Karpas-422 (cell line): ENCODE data around the gene HSPA1A. TPM values are rescaled to one million over a fixed set of nuclear protein-coding genes. Genes with fewer than 3 reads are reported as not detected.

ENCODE experiments used
- DNase-seq: peaks from one replicate; pipeline ENCODE4 v3.0.0-alpha.2; 2015
- H2AFZ ChIP-seq: fragments of 200-600 bp; sonication (generic); 2 replicates; pipeline ENCODE4 v1.6.1; 2014; ENCODE audit warnings: antibody characterized with exemption, low read length, mixed read lengths
- H3K27ac ChIP-seq: fragments of 200-600 bp; sonication (generic); 2 replicates; pipeline ENCODE4 v1.5.1; 2014; ENCODE audit warnings: mild to moderate bottlenecking, low read length, moderate library complexity
- H3K27me3 ChIP-seq: fragments of 200-600 bp; sonication (generic); 2 replicates; pipeline ENCODE4 v1.6.1; 2014; ENCODE audit warnings: low read length, mixed read lengths
- H3K36me3 ChIP-seq: fragments of 200-600 bp; sonication (generic); 2 replicates; pipeline ENCODE4 v1.6.1; 2014; ENCODE audit warnings: low read length, mixed read lengths; ENCODE audit not compliant: insufficient read depth
- H3K4me1 ChIP-seq: fragments of 200-600 bp; sonication (generic); 2 replicates; pipeline ENCODE4 v1.6.1; 2014; ENCODE audit warnings: mild to moderate bottlenecking, low read length, mixed read lengths
- H3K4me2 ChIP-seq: fragments of 200-600 bp; sonication (generic); 2 replicates; pipeline ENCODE4 v1.6.1; 2014; ENCODE audit warnings: low read length, low read depth, mild to moderate bottlenecking; ENCODE audit not compliant: poor library complexity, severe bottlenecking
- H3K4me3 ChIP-seq: fragments of 200-600 bp; sonication (generic); 2 replicates; pipeline ENCODE4 v1.5.1; 2014; ENCODE audit warnings: mild to moderate bottlenecking, antibody characterized with exemption, low read length, mixed read lengths
- H3K79me2 ChIP-seq: fragments of 200-600 bp; sonication (generic); 2 replicates; pipeline ENCODE4 v1.6.1; 2014; ENCODE audit warnings: mild to moderate bottlenecking, low read length, mixed read lengths
- H3K9ac ChIP-seq: fragments of 200-600 bp; sonication (generic); 2 replicates; pipeline ENCODE4 v1.6.0; 2014; ENCODE audit warnings: low read length
- H3K9me2 ChIP-seq: fragments of 200-600 bp; sonication (generic), shearing (Covaris generic); replicated peaks from 2 replicates; pipeline ENCODE4 v1.6.0; 2014; ENCODE audit warnings: mild to moderate bottlenecking, low read length, moderate library complexity; ENCODE audit not compliant: insufficient read depth
- H3K9me3 ChIP-seq: fragments of 300-700, 200-600 bp; sonication (generic); 2 replicates; pipeline ENCODE4 v1.6.1; 2014; ENCODE audit warnings: low read length, mixed read lengths
- H4K20me1 ChIP-seq: fragments of 200-600 bp; sonication (generic); 2 replicates; pipeline ENCODE4 v1.6.1; 2014; ENCODE audit warnings: mild to moderate bottlenecking, antibody characterized with exemption, low read length, low read depth; ENCODE audit not compliant: insufficient read depth
- total RNA-seq: library from RNA; depleted of rRNA; stranded (reverse); fragments of >200 nt; shearing (Covaris generic); gene quantifications from 2 replicates; pipeline ENCODE4 v1.2.3, GENCODE V29; 2014; ENCODE audit warnings: low replicate concordance

The HSPA1A gene
- total RNA-seq, 1 experiment from 2014 or later: not detected

- Histone ChIP-seq H4K20me1 (no peaks in the 10 kb centered on the region), H3K9me3 (no peaks in the 10 kb centered on the region), H3K4me2 (no peak overlapping the region), H3K9me2 (no peaks in the 10 kb centered on the region), H2AFZ (no peak overlapping the region), H3K4me3 (no peak overlapping the region), H3K79me2 (no peaks in the 10 kb centered on the region), H3K27ac (no peak overlapping the region), H3K4me1 (peaks cover 14% of the 10 kb centered on the region), H3K9ac (no peak overlapping the region), H3K27me3 (no peaks in the 10 kb centered on the region), H3K36me3 (peaks cover 13% of the 10 kb centered on the region; the same call in 1 of the 2 replicates)
- DNase-seq: no peak
These were observed 36.1 kb upstream of the HSPA1A start for GRCh38 chr6:31778999-31779885.

- H3K36me3 ChIP-seq: peaks cover 18% of the 10 kb centered on the region; the same call in 1 of the 2 replicates
- no peaks in the 10 kb centered on the region for H3K27me3 ChIP-seq
- H2AFZ ChIP-seq: no peak overlapping the region
- no peak overlapping the region for H3K4me2 ChIP-seq
- H3K4me1 ChIP-seq: peaks cover 14% of the 10 kb centered on the region
- no peaks in the 10 kb centered on the region for H4K20me1 ChIP-seq
- H3K9ac ChIP-seq: no peak overlapping the region
- H3K4me3 ChIP-seq: no peak overlapping the region
- H3K9me3 ChIP-seq: no peaks in the 10 kb centered on the region
- no peak overlapping the region for H3K27ac ChIP-seq
- no peak for DNase-seq
- H3K9me2 ChIP-seq: no peaks in the 10 kb centered on the region
- H3K79me2 ChIP-seq: no peaks in the 10 kb centered on the region
These were observed 35.4 kb upstream of the HSPA1A start for GRCh38 chr6:31779908-31780307.

- Histone ChIP-seq H3K4me2 (no peak overlapping the region), H2AFZ (no peak overlapping the region), H4K20me1 (no peaks in the 10 kb centered on the region), H3K27me3 (no peaks in the 10 kb centered on the region), H3K9me2 (no peaks in the 10 kb centered on the region), H3K79me2 (no peaks in the 10 kb centered on the region), H3K9me3 (no peaks in the 10 kb centered on the region), H3K36me3 (peaks cover 18% of the 10 kb centered on the region; the same call in 1 of the 2 replicates), H3K4me3 (no peak overlapping the region), H3K4me1 (peaks cover 14% of the 10 kb centered on the region), H3K27ac (no peak overlapping the region), H3K9ac (no peak overlapping the region)
- DNase-seq: no peak
These were observed 34.7 kb upstream of the HSPA1A start for GRCh38 chr6:31780507-31781243.

- no peak overlapping the region for H3K27ac ChIP-seq
- DNase-seq: no peak
- no peaks in the 10 kb centered on the region for H3K79me2 ChIP-seq
- H2AFZ ChIP-seq: no peak overlapping the region
- H3K4me1 ChIP-seq: peaks cover 14% of the 10 kb centered on the region
- H3K9me2 ChIP-seq: no peaks in the 10 kb centered on the region
- no peaks in the 10 kb centered on the region for H4K20me1 ChIP-seq
- H3K4me3 ChIP-seq: no peak overlapping the region
- H3K9me3 ChIP-seq: no peaks in the 10 kb centered on the region
- H3K9ac ChIP-seq: no peak overlapping the region
- no peak overlapping the region for H3K4me2 ChIP-seq
- H3K27me3 ChIP-seq: no peaks in the 10 kb centered on the region
- H3K36me3 ChIP-seq: peaks cover 18% of the 10 kb centered on the region; the same call in 1 of the 2 replicates
These were observed 33.9 kb upstream of the HSPA1A start for GRCh38 chr6:31781244-31782125.

- Histone ChIP-seq H3K9ac (no peak overlapping the region), H4K20me1 (no peaks in the 10 kb centered on the region), H3K27ac (no peak overlapping the region), H3K36me3 (peaks cover 18% of the 10 kb centered on the region), H3K4me3 (no peak overlapping the region), H2AFZ (no peak overlapping the region), H3K4me1 (peaks cover 8% of the 10 kb centered on the region), H3K9me3 (no peaks in the 10 kb centered on the region), H3K9me2 (no peaks in the 10 kb centered on the region), H3K27me3 (no peaks in the 10 kb centered on the region), H3K4me2 (no peak overlapping the region), H3K79me2 (no peaks in the 10 kb centered on the region)
- no peak for DNase-seq
These were observed 33.1 kb upstream of the HSPA1A start for GRCh38 chr6:31782126-31782855.

GRCh38 chr6:31784098-31784925, 31.0 kb upstream of the HSPA1A start:
- no peak overlapping the region for H2AFZ ChIP-seq
- H3K4me2 ChIP-seq: no peak overlapping the region
- no peak for DNase-seq
- peaks cover 23% of the 10 kb centered on the region for H3K36me3 ChIP-seq
- H3K9ac ChIP-seq: no peak overlapping the region
- H3K79me2 ChIP-seq: 0 out of 2 replicates have a peak, but pooled peaks cover 4% of the 10 kb centered on the region
- no peaks in the 10 kb centered on the region for H3K27me3 ChIP-seq
- no peak overlapping the region for H3K4me3 ChIP-seq
- no peaks in the 10 kb centered on the region for H4K20me1 ChIP-seq
- no peaks in the 10 kb centered on the region for H3K9me3 ChIP-seq
- no peak overlapping the region for H3K27ac ChIP-seq
- H3K9me2 ChIP-seq: no peaks in the 10 kb centered on the region
- peaks cover 5% of the 10 kb centered on the region for H3K4me1 ChIP-seq

GRCh38 chr6:31785475-31785874, 29.9 kb upstream of the HSPA1A start:
- H3K27ac ChIP-seq: no peak overlapping the region
- no peaks in the 10 kb centered on the region for H3K9me2 ChIP-seq
- no peak overlapping the region for H3K4me3 ChIP-seq
- peaks cover 28% of the 10 kb centered on the region for H3K36me3 ChIP-seq
- no peaks in the 10 kb centered on the region for H4K20me1 ChIP-seq
- H3K9ac ChIP-seq: no peak overlapping the region
- no peak overlapping the region for H2AFZ ChIP-seq
- 0 out of 2 replicates have a peak, but pooled peaks cover 5% of the 10 kb centered on the region for H3K79me2 ChIP-seq
- no peak for DNase-seq
- peaks cover 15% of the 10 kb centered on the region for H3K4me1 ChIP-seq
- no peaks in the 10 kb centered on the region for H3K9me3 ChIP-seq
- no peak overlapping the region for H3K4me2 ChIP-seq
- H3K27me3 ChIP-seq: no peaks in the 10 kb centered on the region
